ENCODE data around the gene GRAP2.

GRAP2 gene

GRCh38 chr22:39952347-39952746 is 51.5 kb downstream of the GRAP2 start:
- H3K9me3 Mint-ChIP-seq = no peaks in the 10 kb centered on the region

GRCh38 chr22:39953101-39953500 is 52.2 kb downstream of the GRAP2 start:
- ATAC-seq (replicated peaks) = no peak
- DNase-seq = no peak
- Mint-ChIP-seq H3K27me3 (peaks cover 0 to 5% of the 10 kb centered on the region in 2 donors), H3K4me1 (peaks cover 58 to 90% of the 10 kb centered on the region in 2 donors), H3K4me3 (no peak overlapping the region), H3K36me3 (peaks cover 3 to 10% of the 10 kb centered on the region in 2 donors), H3K27ac (peak overlapping the region; percentile 15), H3K9me3 (no peaks in the 10 kb centered on the region)

More at GRCh38 chr22:39952347-39952746, 51.5 kb downstream of the GRAP2 start:
- DNase-seq (no peak), ATAC-seq (replicated peaks) (no peak)
- Mint-ChIP-seq H3K4me1 (peaks cover 57 to 90% of the 10 kb centered on the region in 2 donors), H3K36me3 (peaks cover 3 to 10% of the 10 kb centered on the region in 2 donors), H3K4me3 (no peak overlapping the region), H3K27me3 (peaks cover 0 to 5% of the 10 kb centered on the region in 2 donors), H3K27ac (peak overlapping the region; percentile 38)

GRCh38 chr22:39954584-39955055 is 53.7 kb downstream of the GRAP2 start:
- H3K4me3 Mint-ChIP-seq = no peak overlapping the region
- DNase-seq = no peak
- no peak overlapping the region for H3K27ac Mint-ChIP-seq
- ATAC-seq (replicated peaks) = peak in 1 of 2 donors; percentile 17
- H3K4me1 Mint-ChIP-seq = peaks cover 64 to 90% of the 10 kb centered on the region in 2 donors
- peaks cover 2 to 16% of the 10 kb centered on the region in 2 donors for H3K36me3 Mint-ChIP-seq
- no peaks in the 10 kb centered on the region for H3K9me3 Mint-ChIP-seq
- H3K27me3 Mint-ChIP-seq = peaks cover 0 to 5% of the 10 kb centered on the region in 2 donors

GRCh38 chr22:39955675-39956074 is 54.8 kb downstream of the GRAP2 start:
- Mint-ChIP-seq H3K4me1 (peaks cover 64 to 90% of the 10 kb centered on the region in 2 donors), H3K4me3 (no peak overlapping the region), H3K27me3 (peaks cover 5 to 7% of the 10 kb centered on the region in 2 donors), H3K27ac (no peak overlapping the region), H3K9me3 (no peaks in the 10 kb centered on the region), H3K36me3 (peaks cover 6 to 27% of the 10 kb centered on the region in 2 donors)
- DNase-seq = no peak
- no peak for ATAC-seq (replicated peaks)

GRCh38 chr22:39956932-39957664 is 56.2 kb downstream of the GRAP2 start:
- peak; percentile 54 for DNase-seq
- Mint-ChIP-seq H3K27me3 (peaks cover 5 to 7% of the 10 kb centered on the region in 2 donors), H3K4me3 (peak overlapping the region; percentile 62 to 75), H3K4me1 (peaks cover 61 to 90% of the 10 kb centered on the region in 2 donors), H3K27ac (peak overlapping the region; percentile 28), H3K9me3 (no peaks in the 10 kb centered on the region), H3K36me3 (peaks cover 6 to 27% of the 10 kb centered on the region in 2 donors)
- peak; percentile 77 to 83 for ATAC-seq (replicated peaks)

- peaks cover 2 to 7% of the 10 kb centered on the region in 2 donors for H3K27me3 Mint-ChIP-seq
- no peak for DNase-seq
- H3K36me3 Mint-ChIP-seq = peaks cover 6 to 28% of the 10 kb centered on the region in 2 donors
- no peak for ATAC-seq (replicated peaks)
- peak overlapping the region; percentile 51 to 59 for H3K4me3 Mint-ChIP-seq
- H3K27ac Mint-ChIP-seq = no peak overlapping the region
- peaks cover 55 to 79% of the 10 kb centered on the region in 2 donors for H3K4me1 Mint-ChIP-seq
- no peaks in the 10 kb centered on the region for H3K9me3 Mint-ChIP-seq
These were observed 57.3 kb downstream of the GRAP2 start for GRCh38 chr22:39958009-39958711.

GRCh38 chr22:39958949-39959639 is 58.2 kb downstream of the GRAP2 start:
- H3K4me1 Mint-ChIP-seq = peaks cover 50 to 78% of the 10 kb centered on the region in 2 donors
- peaks cover 12 to 30% of the 10 kb centered on the region in 2 donors for H3K36me3 Mint-ChIP-seq
- ATAC-seq (replicated peaks) (no peak), DNase-seq (no peak)
- peaks cover 0 to 7% of the 10 kb centered on the region in 2 donors for H3K27me3 Mint-ChIP-seq
- no peaks in the 10 kb centered on the region for H3K9me3 Mint-ChIP-seq
- H3K27ac Mint-ChIP-seq = peak overlapping the region; percentile 28
- H3K4me3 Mint-ChIP-seq = no peak overlapping the region

- Mint-ChIP-seq H3K27me3 (peaks cover 0 to 7% of the 10 kb centered on the region in 2 donors), H3K27ac (peak within 1 kb of the TSS; percentile 28)
These were observed 59.0 kb downstream of the GRAP2 start, which contains the start of gene TMA7B for GRCh38 chr22:39959640-39960447. Gene TMA7B (plus strand): TSS chr22:39960397. CDS start chr22:39964375, 3,978 bp downstream.

GRCh38 chr22:39960791-39961746 is 60.2 kb downstream of the GRAP2 start:
- H3K9me3 Mint-ChIP-seq = no peaks in the 10 kb centered on the region
- peaks cover 23 to 35% of the 10 kb centered on the region in 2 donors for H3K36me3 Mint-ChIP-seq
- ATAC-seq (replicated peaks) (peak; percentile 87), DNase-seq (peak; percentile 68)
- H3K27me3 Mint-ChIP-seq = peaks cover 0 to 7% of the 10 kb centered on the region in 2 donors
- H3K4me3 Mint-ChIP-seq = peak overlapping the region; percentile 17
- no peak overlapping the region for H3K27ac Mint-ChIP-seq
- peaks cover 49 to 67% of the 10 kb centered on the region in 2 donors for H3K4me1 Mint-ChIP-seq

More at GRCh38 chr22:39959640-39960447, 59.0 kb downstream of the GRAP2 start, which contains the start of gene TMA7B:
- no peak for DNase-seq
- Mint-ChIP-seq H3K9me3 (no peaks in the 10 kb centered on the region), H3K4me3 (peak within 1 kb of the TSS; percentile 17), H3K4me1 (peaks cover 53 to 79% of the 10 kb centered on the region in 2 donors), H3K36me3 (peaks cover 18 to 31% of the 10 kb centered on the region in 2 donors)
- peak in 1 of 2 donors; percentile 20 for ATAC-seq (replicated peaks)

GRCh38 chr22:39962071-39962470 is 61.2 kb downstream of the GRAP2 start:
- Mint-ChIP-seq H3K9me3 (no peaks in the 10 kb centered on the region), H3K4me3 (no peak overlapping the region), H3K4me1 (peaks cover 45 to 60% of the 10 kb centered on the region in 2 donors), H3K36me3 (peaks cover 27 to 31% of the 10 kb centered on the region in 2 donors), H3K27ac (no peak overlapping the region), H3K27me3 (peaks cover 0 to 7% of the 10 kb centered on the region in 2 donors)
- ATAC-seq (replicated peaks) (no peak), DNase-seq (no peak)

GRCh38 chr22:39965748-39966147 is 64.9 kb downstream of the GRAP2 start:
- DNase-seq (no peak), ATAC-seq (replicated peaks) (no peak)
- Mint-ChIP-seq H3K36me3 (peaks cover 32 to 36% of the 10 kb centered on the region in 2 donors), H3K9me3 (no peaks in the 10 kb centered on the region), H3K27ac (no peak overlapping the region), H3K4me1 (peaks cover 11 to 24% of the 10 kb centered on the region in 2 donors), H3K27me3 (peaks cover 0 to 8% of the 10 kb centered on the region in 2 donors), H3K4me3 (no peak overlapping the region)

- H3K27me3 Mint-ChIP-seq = peaks cover 0 to 8% of the 10 kb centered on the region in 2 donors
- ATAC-seq (replicated peaks) = no peak
- no peak overlapping the region for H3K27ac Mint-ChIP-seq
- H3K36me3 Mint-ChIP-seq = peaks cover 32 to 36% of the 10 kb centered on the region in 2 donors
- DNase-seq = no peak
- no peak overlapping the region for H3K4me3 Mint-ChIP-seq
- H3K4me1 Mint-ChIP-seq = peaks cover 6 to 16% of the 10 kb centered on the region in 2 donors
- no peaks in the 10 kb centered on the region for H3K9me3 Mint-ChIP-seq
These were observed 65.6 kb downstream of the GRAP2 start for GRCh38 chr22:39966470-39966869.
